GM19395 (cell line): ENCODE results near the gene RSRP1.

Experiments
- ATAC-seq: cut with Tn5 transposase; IDR thresholded peaks from one replicate; pipeline ENCODE4 v1.9.1; 2021; ENCODE audit warnings: mild to moderate bottlenecking, moderate library complexity; ENCODE audit not compliant: unreplicated experiment

RSRP1 gene

DNA sequence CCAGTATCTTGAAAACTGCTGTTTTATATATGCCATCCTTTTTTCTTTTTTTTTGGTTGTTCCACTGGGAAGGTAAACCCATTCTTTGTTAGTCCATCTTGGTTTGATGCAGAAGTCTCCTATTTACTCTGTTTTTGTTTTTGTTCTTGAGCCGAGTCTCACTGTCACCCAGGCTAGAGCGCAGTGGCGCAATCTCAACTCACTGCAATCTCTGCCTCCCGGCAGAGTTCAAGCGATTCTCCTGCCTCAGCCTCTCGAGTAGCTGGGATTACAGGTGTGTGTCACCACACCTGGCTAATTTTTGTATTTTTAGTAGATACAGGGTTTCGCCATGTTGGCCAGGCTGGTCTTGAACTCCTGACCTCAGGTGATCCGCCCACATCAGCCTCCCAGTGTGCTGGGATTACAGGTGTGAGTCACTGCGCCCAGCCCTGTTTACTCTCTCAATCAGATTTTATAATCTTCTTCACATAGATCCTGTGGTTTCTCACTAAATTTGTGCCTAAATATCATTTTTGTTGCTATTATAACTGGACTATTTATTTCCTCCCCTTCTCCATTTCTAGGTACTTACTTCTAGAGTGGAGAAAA lies 27.5 kb downstream of the RSRP1 start:
- no peak for ATAC-seq

DNA sequence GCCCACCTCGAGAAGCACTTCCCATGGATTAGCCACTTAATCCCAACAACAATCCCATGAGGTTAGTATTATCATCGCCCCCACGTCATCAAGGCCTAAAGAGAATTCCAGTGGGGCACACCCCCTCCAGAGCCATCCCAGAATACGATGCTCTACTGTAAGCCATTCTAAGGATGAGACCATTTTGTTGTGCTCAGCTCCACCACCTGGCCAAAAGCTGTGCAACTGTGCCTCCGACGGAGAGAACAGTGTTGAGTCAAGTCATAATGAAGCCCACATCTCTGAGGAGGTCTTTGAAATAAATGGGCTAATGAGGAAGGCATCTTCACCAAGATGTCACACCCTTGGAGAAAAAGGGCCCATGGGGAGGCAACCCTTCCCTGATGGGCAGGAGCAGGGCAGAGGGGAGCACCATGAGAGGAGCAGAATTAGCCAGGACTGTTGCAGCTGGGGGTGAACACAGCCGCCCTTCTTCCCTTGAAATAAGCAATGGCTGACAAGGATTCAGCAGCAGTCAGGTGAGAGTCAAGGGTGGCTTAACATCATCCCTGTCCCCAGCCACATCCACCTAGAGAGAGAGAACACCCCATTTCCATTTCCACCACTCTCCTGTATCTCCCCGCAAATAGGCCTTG lies 29.5 kb downstream of the RSRP1 start:
- ATAC-seq: no peak

DNA sequence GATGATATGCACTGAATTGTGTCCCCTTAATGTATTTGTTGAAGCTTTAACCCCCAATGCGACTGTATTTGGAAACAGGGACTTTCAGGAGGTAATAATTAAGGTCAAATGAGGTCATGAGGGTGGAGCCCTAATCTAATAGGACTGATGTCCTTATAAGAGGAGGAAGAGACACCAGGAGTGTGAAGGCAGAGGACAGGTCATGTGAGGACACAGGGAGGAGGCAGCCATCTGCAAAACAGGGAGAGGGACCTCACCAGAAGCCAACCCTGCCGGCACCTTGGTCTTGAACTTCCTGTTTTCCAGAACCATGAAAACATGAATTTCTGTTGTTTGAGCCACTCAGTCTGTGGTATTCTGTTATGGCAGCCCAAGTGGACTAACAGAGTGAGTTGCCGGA lies 30.2 kb downstream of the RSRP1 start:
- no peak for ATAC-seq

DNA sequence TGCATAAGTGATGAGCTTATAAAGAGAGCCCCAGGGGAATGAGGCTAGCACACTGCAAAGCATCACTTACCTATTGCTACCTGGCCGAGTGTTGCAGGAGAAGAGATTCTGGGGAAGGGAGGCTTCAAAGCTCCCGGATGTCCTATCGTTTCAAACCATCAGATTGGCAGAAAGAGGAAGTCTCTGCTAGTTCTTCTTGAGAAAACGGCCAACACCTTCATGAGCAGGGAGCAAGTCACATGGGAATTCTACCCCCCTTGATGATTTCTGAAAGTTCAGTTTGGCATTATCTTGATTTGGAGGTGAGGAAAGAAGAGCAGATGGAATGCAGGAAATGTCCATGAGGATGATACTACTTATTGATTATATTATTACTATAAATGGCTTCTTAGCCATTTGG lies 31.1 kb downstream of the RSRP1 start:
- no peak for ATAC-seq

DNA sequence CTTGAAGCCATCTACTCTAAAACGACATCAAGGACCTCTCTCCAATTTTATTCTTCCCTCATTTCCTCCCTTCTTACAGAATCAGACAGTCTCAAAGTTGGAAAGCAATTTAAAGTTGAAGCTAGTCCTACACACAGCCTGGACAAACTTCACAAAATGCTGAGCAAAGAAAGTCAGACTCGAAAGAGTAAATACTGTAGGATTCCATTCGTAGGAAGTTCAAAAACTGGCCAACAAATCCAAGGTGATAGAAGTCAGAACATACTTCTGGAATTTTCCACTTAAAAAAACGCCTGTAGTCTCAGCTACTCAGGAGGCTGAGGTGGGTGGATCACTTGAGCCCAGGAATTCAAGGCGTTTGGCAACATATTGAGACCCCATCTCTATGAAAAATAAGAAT lies 34.5 kb downstream of the RSRP1 start:
- ATAC-seq: no peak

DNA sequence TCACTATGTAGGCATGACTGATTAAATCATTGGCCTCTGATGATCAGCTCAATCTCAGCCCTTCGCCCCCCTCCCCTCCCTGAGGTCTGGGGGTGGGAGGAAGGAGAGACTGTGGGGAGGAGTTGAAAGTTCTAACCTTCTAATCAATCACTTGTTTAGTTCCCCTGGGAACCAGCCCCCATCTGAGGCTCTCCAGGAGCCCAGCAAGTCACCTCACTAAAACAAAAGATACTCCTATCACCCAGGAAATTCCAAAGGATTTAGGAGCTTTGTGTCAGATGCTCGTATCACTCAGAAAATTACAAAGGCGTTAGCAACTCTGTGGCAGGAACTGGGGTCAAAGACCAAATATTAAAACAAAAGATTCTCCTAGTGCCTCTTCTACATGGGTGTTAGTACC lies 36.5 kb downstream of the RSRP1 start:
- ATAC-seq: no peak

DNA sequence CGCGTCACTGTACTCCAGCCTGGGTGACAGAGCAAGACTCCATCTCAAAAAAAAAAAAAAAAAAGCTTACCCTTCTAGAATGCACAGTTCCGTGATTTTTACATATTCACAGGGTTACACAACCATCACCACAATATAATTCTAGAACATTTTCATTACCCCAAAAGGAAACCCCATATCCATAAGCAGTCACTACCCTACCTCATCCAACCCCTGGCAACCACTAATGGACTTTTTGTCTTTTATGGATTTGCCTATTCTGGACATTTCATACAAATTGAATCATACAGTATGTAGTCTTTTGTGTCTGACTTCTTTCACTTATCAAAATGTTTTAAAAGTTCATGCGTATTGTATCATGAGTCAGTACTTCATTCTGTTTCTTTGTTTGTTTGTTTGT lies 37.7 kb downstream of the RSRP1 start:
- no peak for ATAC-seq

DNA sequence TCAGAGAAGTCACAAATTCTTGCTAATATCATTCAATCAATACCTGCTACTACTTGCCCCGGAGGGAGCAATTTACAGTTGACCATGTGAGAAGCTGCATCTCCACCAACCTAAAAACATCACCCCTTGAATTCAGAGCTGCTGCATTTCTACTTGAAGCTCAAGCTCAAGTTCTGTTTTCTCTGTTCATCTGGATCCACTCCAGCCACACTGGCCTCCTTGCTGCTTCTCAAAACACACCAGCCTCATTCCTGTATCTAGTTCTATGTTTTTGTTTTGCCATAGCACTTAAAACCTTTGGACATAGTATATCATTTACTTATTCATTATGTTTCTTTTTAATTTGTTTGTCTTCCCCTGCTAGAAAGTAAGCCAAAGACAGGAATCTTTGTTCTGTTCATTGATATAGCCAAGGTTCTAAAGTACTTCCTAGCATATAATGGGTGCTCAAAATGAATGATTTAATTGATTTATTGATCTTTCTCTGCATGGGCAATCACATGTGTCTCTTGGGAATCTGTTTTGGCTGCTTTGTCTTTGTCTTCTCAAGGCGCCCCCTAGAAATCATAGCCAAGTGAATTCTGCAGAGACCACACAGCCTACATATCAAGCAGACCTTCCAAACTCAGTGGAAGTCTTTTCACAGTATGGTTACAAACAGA lies 38.6 kb downstream of the RSRP1 start:
- no peak for ATAC-seq

DNA sequence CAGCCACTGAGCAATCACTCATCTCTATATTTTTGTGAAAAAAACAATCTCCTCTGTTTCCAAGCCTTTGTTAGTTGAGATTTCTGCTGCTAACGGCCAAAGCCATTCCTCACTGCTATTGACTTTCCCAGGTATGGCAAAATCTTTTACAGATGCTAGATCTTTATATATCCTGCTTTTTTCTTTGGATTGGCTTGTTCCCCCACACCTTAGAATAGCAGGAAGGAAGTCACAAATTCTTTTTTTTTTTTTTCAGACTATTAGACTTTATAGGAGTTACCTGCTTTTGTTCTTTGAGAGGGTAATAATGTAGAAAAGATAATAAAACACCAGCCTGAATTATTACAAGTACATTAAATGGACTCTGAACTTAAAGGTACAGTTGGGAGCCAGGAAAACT lies 39.2 kb downstream of the RSRP1 start:
- ATAC-seq: no peak

DNA sequence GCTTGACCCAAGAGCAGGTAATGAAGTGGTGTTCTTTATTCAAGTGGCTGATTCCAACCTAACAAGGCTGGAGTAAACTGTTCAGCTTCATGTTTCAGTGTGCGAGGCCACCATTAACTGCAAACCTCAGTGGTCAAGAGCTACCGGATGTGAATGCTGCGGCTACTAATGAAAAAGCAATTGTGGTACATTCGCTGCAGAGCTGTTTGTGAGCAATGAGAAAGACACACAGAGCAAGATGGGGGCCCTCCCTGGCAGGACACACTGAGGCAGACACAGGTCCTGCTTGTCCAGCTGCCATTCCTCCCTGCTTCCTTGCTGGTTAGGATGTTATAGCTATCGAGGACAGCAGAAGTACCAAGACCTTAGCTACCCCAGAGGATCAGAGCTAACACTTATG lies 41.1 kb downstream of the RSRP1 start:
- no peak for ATAC-seq

DNA sequence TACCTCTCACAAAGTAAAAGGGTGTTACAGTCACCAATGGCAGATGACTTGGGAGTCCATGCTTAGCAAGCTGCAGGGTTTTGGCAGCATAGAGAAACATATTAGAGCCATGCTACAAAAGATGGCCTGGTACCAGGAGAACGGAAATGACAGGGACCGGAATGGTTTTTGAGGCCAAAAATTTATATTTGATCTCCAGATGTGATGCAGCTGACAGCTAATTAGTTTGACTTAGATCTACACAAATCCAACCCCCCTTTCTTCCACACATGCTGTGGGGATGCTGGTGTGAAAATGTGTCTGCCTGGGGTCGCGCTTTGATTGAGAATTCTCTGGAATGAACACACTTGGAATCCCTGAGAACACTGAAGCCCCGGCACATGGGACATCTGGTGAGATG lies 41.5 kb downstream of the RSRP1 start:
- no peak for ATAC-seq

DNA sequence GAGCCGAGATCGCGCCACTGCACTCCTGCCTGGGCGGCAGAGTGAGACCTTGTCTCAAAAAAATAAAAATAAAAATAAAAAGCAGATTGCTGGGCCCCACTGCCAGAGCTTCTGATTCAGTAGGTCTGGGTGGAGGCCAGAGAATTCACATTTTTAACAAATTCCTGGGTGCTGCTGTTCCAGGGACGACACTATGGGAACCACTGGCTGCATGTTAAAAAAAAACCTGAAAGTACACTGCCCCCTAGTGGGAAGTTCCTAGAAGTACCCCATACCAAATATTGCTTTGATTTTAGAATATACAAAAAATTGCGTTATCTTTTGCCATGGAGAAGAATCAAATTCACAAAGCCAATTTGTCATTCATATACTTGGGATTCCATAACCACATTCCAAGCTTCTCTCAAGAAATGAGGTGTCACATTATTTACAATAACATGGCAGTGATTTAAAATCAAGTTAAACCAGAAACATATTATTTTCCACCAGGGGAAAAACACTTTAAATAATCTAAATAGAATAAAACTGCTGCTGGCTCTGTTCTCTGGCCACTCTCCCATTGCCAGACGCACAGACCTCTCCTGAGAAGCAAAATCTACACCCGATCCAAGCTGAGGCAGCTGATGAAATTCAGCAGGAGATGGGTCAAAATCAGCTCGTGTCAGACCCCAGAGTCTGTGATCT lies 42.3 kb downstream of the RSRP1 start:
- no peak for ATAC-seq

DNA sequence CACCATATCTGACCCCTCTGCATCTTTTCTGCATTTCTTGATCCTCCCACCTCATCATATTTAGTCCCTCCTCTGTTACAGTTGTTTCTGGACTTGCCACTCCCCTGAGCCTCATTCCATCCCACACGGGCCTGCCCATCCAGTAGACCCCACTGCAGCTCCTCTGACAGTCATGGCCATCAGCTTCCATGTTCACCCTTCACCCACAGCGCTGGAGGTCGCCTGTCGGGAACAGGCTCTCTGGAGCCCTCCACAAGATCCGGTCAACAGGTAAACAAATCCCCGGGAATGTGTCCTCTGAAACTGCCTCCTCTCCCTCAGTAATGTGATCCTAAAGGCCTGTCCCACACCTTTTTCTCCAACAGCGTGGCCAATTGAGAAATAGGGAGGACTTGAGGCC lies 46.2 kb downstream of the RSRP1 start:
- no peak for ATAC-seq

DNA sequence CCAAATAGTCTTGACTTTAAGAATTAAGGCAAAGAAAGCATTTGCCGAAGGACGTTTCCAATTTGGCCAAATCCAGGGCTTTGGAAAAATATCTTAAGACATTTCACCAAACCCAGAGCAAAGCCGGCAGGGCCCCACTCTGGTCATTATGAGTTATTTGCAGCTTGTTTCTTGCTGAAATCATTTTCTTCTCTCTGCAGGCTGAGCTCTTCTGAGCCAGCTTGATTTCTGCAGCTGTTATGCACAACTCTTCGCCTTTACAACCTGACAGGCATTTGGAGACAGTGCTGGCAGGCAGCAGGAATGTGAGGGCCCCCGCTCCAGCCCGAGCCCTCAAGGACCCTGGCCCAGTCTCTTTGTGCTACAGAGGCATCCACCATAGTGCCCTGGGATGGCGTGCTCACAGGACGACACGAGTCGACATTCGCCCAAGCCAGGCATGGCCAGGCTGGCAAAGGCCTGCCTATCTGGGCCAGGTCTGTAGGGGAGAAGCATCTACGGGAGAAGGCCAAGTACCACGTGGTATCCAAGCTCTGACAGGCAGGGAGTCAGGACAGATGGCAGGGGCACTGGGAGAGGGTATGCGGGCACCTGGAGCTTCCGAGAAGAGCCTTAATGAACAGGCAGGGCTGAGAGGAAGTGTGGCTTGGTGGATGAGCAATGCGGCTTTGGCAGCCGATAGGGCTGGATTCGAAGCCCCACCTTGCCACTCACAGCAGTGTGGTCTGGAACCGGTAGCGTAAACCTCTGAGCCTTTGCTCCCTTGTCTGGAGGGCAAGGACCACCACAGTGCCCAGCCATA lies 47.2 kb downstream of the RSRP1 start:
- no peak for ATAC-seq

DNA sequence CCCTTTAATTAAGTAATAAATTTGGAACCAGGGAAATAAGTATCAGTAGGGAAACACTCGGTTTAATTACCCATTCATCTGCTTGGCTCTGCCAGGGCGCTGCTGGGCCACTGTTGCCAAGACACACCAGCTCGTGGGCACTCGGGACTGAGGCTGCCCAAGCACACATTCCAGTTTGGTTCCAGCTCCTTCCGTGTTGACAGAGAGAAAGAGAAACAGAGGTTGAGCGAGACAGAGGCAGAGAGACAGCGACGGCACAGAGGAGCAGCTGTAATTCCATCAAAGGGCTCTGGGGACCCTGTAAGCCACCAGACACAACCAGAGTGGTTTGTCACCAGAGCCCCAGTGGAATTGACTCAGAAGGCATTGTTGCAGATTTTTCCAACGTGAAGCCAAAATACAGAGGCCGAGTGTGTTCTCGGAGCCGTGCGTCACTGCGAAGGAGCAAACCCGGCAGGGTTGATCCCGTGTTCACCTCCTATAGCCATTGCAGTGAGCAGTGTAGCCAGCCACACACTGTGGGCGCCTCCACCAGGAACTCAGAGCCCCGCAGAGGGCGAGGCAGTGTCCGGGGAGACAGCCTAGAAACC lies 48.5 kb downstream of the RSRP1 start:
- no peak for ATAC-seq

DNA sequence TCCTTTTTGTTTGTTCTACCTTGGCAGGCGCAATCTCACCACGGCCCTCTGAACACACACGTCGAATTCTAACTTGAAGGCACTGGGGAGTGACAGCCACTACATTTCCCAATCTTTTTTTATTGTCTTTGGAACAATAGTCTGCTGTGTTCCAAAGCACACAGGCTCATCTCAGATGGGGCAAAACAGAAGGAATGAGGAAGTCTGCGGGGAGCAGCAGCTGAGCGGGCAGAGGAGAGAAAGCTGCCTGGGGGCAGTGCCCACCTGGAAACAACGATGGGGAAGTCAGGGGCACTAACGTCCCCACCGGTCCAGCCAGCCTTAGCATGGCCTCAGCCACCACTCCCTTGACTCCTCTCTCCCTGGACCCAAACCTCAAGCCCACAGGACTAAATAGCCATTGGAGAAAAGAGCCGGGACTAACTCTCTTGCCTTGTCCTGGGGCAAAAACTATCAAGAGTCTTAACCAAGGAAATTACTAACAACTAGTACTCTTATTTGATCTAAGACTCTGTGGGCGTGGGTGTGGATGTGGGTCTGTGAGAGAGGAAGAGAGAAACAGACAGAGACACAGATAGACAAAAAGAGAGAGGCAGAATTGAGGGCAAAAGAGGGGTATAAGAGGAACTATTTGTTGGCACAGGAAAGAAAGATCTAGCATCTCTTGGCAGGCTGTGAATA lies 49.1 kb downstream of the RSRP1 start:
- no peak for ATAC-seq

DNA sequence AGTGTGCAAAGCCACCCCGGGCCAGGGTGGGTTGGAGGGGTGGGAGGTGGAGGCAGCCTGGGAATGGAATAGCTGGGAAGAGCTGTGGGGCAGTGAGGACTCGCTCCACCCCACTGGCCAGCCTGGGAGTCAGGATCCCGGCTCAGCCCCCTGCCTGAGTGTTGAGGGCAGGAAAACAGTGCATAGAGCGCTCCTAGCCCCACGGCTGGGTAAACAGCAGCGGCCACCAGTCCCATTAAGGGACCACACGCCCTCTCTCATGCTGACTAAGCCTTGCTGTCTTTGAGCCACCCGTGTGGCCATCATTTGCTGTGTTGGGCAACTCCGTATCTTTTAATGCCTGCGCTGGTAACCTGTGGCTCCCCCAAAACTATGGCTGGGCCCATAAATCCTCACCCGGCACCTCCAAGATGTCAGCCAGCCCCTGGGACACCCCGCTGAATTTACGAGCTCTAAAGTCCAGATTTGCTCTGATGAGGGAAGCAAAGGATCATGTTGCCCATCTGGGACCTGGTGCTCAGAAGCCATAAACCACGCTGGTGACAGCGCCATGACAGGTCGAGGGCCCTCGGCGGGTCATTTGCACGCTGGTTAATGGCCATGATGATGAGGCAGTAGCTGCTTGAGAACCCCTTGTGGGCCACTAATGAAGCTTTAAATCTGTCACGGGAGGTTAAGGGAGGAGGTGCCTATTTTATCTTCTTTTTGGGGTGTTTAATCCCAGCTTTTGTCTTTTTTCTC lies 49.8 kb downstream of the RSRP1 start:
- ATAC-seq: no peak

DNA sequence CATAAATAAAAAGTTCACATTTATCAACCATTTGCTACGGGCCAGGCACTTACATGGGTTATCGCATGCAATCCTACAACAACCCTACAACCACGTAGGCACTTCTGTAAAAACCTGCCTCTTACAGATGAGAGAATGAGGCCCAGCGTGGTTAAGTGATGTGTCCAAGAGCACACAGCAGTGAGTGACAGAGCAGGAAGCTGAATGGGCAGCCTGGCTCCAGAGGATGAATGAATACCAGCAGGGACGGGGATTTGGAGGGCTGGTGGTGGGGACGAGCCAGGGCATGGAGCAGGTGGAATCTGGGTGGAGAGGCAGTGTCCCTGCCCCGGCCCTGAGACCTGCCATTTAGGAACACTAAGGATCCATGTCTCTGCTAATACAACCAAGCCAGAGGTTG lies 50.4 kb downstream of the RSRP1 start:
- ATAC-seq: no peak

DNA sequence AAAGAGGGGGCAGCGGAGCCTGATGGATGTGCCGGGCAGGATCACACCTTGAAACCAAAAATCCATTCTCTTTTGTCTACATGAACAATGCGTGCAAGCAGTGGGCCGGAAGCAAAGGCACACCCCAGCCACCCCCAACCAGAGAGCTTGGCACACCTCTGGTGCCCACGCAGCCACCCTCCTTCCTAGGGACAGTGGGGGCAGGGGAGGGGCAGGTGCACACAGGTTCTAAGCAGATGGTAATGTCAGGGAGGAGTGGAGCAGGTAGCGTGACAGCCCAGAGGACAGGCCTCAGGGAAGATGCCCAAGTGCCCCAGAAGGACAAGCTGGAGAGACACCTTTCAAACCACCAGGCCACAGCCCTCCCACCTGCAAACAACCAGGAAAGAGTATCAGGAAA lies 51.4 kb downstream of the RSRP1 start:
- no peak for ATAC-seq

DNA sequence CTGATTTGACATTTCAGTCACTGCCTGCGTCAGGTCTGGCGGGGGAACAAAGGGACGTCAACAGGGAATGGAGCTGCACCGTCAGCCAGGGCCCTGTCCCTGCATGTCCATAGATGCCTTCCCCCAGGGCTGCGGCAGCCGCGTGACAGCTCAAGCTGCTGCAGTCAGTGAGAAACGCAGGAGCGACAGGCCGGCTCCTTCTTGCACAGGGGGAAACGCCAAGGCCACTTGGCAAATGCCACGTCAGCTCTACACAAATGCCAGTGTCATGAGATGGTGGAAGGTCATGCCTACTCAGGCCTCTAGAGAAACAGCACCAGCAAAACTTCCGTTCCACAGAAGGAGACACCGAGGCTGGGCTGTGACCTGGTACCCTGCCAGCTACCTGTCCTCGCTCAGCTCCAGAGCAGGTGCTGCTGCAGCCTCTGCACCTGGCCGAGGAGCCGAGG lies 52.7 kb downstream of the RSRP1 start:
- no peak for ATAC-seq
